LNCaP clone FGC (cell line): ENCODE results near the gene VPS33B.

ENCODE experiments used
- DNase-seq: peaks from one replicate; pipeline ENCODE4 v3.0.0-alpha.2; 2011; ENCODE audit warnings: low read depth
- H3K4me3 ChIP-seq: 2 replicates; pipeline ENCODE4 v1.5.1; 2011; ENCODE audit warnings: mild to moderate bottlenecking, low read depth, low read length, control low read depth
- TF ChIP-seq, protein P1 (sequence below): IDR thresholded peaks from 2 replicates; pipeline ENCODE4 v1.5.1; 2012; ENCODE audit warnings: mild to moderate bottlenecking; ENCODE audit not compliant: control insufficient read depth, insufficient read depth; ENCODE audit errors: extremely low read depth

The VPS33B gene

DNA sequence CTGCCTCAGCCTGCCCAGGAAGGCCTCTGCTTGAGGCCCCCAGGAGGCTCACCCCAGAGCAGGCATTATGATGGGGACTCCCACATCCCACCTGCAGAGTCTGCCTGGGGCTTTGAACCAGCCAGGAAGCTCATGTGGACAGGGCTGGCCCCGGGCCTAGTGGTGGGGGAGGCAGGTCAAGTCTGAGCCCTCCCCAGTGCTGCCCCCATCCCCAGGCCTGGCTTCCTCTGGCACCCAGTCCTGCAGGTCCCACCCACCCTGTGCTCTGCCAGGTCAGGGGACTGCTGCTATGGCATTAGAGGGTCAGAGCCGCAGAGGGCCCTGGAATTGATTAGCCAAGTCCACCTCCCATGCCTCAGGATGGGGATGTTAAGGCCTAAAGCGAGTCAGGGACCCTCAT lies 17.6 kb upstream of the VPS33B start:
- TF ChIP-seq, protein P1, sequence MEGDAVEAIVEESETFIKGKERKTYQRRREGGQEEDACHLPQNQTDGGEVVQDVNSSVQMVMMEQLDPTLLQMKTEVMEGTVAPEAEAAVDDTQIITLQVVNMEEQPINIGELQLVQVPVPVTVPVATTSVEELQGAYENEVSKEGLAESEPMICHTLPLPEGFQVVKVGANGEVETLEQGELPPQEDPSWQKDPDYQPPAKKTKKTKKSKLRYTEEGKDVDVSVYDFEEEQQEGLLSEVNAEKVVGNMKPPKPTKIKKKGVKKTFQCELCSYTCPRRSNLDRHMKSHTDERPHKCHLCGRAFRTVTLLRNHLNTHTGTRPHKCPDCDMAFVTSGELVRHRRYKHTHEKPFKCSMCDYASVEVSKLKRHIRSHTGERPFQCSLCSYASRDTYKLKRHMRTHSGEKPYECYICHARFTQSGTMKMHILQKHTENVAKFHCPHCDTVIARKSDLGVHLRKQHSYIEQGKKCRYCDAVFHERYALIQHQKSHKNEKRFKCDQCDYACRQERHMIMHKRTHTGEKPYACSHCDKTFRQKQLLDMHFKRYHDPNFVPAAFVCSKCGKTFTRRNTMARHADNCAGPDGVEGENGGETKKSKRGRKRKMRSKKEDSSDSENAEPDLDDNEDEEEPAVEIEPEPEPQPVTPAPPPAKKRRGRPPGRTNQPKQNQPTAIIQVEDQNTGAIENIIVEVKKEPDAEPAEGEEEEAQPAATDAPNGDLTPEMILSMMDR: no peak
- DNase-seq: no peak
- no peak overlapping the region for H3K4me3 ChIP-seq

DNA sequence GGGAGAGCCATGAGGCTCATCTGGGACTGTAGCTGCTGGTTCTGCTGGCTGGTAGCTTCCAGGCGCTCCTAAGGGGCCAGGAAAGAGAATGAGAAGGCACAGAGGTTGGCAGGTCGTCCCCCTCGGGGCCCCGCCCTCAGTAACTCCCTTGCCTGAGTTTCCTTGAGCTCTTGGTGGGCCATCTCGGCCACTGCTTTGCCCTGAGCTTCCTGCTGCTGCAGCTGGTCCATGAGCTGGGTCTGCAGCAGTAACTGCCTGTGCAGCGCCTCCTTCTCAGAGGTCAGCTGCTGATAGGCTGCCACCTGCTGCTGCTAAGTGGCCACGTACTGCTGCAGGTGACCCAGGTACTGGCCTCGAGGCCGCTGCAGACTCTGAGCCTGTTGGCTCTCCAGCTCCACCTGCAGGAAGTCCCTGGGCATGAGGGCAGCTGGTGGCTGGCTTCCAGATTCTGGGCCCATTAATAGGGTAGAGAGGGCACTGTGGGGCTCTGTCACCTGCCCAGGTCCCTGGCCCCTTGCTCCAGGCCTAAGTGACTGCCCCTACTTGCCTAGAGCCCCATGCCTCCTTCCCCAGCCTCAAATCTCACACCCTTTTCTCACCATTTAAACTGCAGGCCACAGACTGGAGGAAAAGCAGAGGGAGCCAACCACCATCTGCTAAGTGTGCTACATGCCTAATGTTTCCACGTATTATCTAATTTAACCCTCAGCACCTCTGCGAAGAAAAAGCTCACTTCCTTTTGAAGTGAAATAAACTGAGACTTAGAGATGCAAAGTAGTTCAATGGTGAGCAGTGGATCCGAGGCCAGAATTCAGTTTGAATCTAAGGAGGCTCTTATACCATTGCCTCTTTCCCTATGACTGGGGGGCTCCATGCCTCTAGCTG lies 10.8 kb upstream of the VPS33B start:
- DNase-seq: peak; percentile 90
- TF ChIP-seq, protein P1: peak; percentile 91
- peak overlapping the region; percentile 34 for H3K4me3 ChIP-seq

DNA sequence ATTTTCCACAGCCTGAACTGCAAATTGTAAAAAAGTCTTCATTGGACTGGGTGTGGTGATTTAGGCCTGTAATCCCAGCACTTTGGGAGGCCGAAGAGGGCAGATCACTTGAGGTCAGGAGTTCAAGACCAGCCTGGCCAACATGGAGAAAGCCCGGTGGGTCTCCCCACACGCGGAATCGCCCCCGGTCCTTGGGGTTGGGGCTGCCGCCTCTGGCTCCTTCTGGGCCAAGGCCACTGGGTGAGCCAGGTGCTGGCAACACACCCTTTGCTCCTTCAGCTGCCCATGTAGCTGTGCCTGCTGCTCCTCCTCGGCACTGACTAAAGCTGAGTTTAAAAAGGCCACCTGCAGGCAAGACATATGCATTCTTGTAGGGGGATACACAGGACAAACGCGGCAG lies 9.4 kb upstream of the VPS33B start:
- no peak overlapping the region for H3K4me3 ChIP-seq
- no peak for DNase-seq
- TF ChIP-seq, protein P1: no peak

DNA sequence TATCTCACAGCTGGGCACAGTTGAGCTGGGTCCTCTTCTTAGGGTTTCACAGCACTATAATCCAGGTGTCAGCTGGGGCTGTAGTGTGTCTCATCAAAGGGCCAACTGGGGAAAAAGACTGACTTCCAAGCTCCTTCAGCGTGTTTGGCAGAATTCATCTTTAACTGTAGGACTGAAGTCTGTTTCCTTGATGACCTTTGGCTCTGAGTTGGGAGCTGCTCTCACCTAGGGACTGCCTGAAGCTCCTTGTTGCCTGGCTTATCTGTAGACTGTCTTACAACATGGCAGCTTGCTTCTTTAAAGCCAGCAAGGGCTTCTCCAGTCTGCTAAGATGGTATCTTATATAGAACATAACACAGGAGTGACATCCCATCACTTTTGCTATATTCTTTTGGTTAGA lies 5.3 kb upstream of the VPS33B start:
- TF ChIP-seq, protein P1: no peak
- no peak for DNase-seq
- no peak overlapping the region for H3K4me3 ChIP-seq

DNA sequence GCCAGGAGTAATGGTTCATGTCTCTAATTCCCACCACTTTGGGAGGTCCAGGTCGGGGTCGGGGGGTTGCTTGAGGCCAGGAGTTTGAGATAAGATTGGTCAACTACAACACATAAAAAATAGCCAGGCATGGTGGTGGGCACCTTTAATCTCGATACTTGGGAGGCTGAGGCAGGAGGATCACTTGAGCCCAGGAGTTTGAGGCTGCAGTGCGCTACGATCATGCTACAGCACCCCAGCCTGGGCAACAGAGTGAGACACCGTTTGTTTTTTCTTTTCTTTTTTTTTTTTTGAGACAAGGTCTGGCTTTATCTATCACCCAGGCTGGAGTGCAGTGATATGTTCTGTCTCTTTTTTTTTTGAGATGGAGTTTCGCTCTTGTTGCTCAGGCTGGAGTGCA lies 1.3 kb upstream of the VPS33B start:
- H3K4me3 ChIP-seq: no peak overlapping the region
- TF ChIP-seq, protein P1: no peak
- no peak for DNase-seq

DNA sequence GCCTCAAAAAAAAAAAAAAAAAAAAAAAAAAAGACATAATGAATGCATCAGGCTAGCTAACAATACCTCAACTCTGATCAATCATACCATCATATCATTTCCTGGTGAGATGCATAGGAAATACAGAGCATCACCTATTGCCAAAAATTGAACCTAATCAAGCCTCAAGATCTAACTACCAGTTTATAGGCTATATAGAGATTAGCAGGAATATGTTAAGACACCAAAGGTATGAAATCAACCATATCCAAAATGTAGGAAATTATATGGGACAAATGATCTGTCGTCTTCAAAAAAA lies 387 bp upstream of the VPS33B start:
- no peak for DNase-seq
- H3K4me3 ChIP-seq: peak overlapping the region; percentile 92
- TF ChIP-seq, protein P1: no peak
